Body of pancreas (tissue), 4 donors: ENCODE data around the gene ZNF790.

Source experiments
- POLR2A ChIP-seq, 3 donors: fragments of 450-650 bp; IDR thresholded peaks; one replicate each; pipeline ENCODE4 v1.6.1; 2016; ENCODE audit warnings: antibody characterized with exemption in 3 of 3, mild to moderate bottlenecking in 2 of 3
- TF ChIP-seq, protein P1 (sequence below), 7 experiments: fragments of 450-650 bp in 4 of 7; fragments of 200-600 bp in 3 of 7; sonication (generic) in 3 of 7; IDR thresholded peaks; one replicate each; pipeline ENCODE4 v1.5.1; 2016 to 2019; ENCODE audit warnings: antibody characterized with exemption in 7 of 7

DNA sequence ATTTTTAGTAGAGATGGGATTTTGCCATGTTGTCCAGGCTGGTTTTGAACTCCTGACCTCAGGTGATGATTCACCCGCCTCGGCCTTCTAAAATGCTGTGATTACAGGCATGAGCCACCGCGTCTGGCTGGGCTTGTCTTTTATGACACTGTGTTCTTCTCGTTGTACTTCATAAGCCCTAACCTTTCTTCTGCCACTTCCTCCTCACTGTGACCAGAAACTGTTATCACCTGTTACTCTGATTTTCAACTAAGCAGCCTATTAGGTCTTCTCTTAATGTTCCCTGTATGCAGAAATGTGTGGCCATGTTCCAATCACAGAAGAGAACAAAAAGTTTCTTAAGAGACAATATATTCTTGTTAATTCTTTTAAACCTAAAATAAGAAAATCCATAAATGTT is 16.4 kb downstream of the ZNF790 start:
- TF ChIP-seq, protein P1, sequence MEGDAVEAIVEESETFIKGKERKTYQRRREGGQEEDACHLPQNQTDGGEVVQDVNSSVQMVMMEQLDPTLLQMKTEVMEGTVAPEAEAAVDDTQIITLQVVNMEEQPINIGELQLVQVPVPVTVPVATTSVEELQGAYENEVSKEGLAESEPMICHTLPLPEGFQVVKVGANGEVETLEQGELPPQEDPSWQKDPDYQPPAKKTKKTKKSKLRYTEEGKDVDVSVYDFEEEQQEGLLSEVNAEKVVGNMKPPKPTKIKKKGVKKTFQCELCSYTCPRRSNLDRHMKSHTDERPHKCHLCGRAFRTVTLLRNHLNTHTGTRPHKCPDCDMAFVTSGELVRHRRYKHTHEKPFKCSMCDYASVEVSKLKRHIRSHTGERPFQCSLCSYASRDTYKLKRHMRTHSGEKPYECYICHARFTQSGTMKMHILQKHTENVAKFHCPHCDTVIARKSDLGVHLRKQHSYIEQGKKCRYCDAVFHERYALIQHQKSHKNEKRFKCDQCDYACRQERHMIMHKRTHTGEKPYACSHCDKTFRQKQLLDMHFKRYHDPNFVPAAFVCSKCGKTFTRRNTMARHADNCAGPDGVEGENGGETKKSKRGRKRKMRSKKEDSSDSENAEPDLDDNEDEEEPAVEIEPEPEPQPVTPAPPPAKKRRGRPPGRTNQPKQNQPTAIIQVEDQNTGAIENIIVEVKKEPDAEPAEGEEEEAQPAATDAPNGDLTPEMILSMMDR (IDR thresholded peaks at IDR 0.05) = no peak
- TF ChIP-seq POLR2A (IDR thresholded peaks at IDR 0.05) = no peak
